SH-SY5Y (cell line): ENCODE results near the gene SOCS6.

Experiments
- GATA2 ChIP-seq: IDR thresholded peaks from 2 replicates; pipeline ENCODE4 v1.6.1; 2011; ENCODE audit warnings: mild to moderate bottlenecking, low read depth, low read length
- GATA3 ChIP-seq: IDR thresholded peaks from 2 replicates; pipeline ENCODE4 v1.6.1; 2011; ENCODE audit warnings: low read depth, mild to moderate bottlenecking, low read length, moderate library complexity

DNA sequence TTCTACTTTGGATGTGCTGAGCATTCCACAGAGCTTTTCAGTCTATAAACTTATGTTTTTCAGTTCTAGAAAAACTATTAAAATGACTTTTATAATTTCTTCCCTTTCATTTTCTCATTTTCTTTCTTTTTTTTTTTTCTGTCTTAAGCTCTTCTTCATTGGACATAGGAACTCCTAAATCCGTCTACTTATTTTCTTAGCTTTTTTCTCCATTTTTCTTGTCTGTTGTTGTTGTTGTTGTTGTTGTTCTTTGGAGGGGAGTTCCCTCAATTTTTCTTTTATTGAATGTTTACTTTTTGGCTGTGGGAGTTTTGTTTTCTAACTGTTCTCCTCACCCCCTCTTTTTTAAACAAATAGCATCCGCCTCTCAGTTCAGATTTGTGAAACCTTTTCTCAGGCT lies 7.9 kb downstream of the SOCS6 start:
- no peak for TF ChIP-seq GATA2
- TF ChIP-seq GATA3, result no peak
